Sigmoid colon (tissue), 4 donors: ENCODE data around the gene TKTL1.

Source experiments
- CTCF ChIP-seq, 4 experiments: fragments of 450-650 bp in 3 of 4; fragments of 200-600 bp in 1 of 4; IDR thresholded peaks; one replicate each; pipeline ENCODE4 v1.5.1; 2016 to 2019; ENCODE audit warnings: antibody characterized with exemption in 4 of 4, mild to moderate bottlenecking in 3 of 4, moderate library complexity in 2 of 4
- EP300 ChIP-seq, 4 donors: sonication (generic); formaldehyde crosslinking; IDR thresholded peaks; one replicate each; pipeline ENCODE4 v1.6.1; 2017; ENCODE audit warnings: antibody characterized with exemption in 4 of 4
- POLR2A ChIP-seq, 2 donors: fragments of 450-650 bp; IDR thresholded peaks; one replicate each; pipeline ENCODE4 v1.6.1; 2016; ENCODE audit warnings: antibody characterized with exemption in 2 of 2, mild to moderate bottlenecking in 2 of 2, moderate library complexity in 2 of 2
- POLR2AphosphoS5 ChIP-seq, 4 donors: sonication (generic); formaldehyde crosslinking; IDR thresholded peaks; one replicate each; pipeline ENCODE4 v1.6.1; 2017; ENCODE audit warnings: antibody characterized with exemption in 4 of 4

GRCh38 chrX:154371017-154371788 lies 75.6 kb downstream of the TKTL1 start:
- no peak for TF ChIP-seq CTCF (IDR thresholded peaks at IDR 0.05)
- peak; percentile 86 to 88 for TF ChIP-seq POLR2A (IDR thresholded peaks at IDR 0.05)
- TF ChIP-seq POLR2AphosphoS5 (IDR thresholded peaks at IDR 0.05): peak in 3 of 4 donors; percentile 88 to 96 (median 94)
- no peak for TF ChIP-seq EP300 (IDR thresholded peaks at IDR 0.05)
